DMS 273 (cell line): ENCODE data around the gene IFTAP.
"Not testable (repeated sequence)": the region's sequence is repeated elsewhere in the genome, so short reads cannot be mapped to it uniquely, and the experiment has no call there.

Experiments
- DNase-seq: peaks from one replicate; lab custom pipeline; 2025; ENCODE audit not compliant: unreplicated experiment; lab: John Stamatoyannopoulos, UW

IFTAP gene

GRCh38 chr11:36594316-36594989 is at the start of gene IFTAP:
Gene IFTAP (plus strand): TSS chr11:36594502. CDS start chr11:36610104, 15,602 bp downstream.
- peak; percentile 91 for DNase-seq

GRCh38 chr11:36550385-36551115 is 43.8 kb upstream of the IFTAP start:
- no peak for DNase-seq

- DNase-seq, result not testable (repeated sequence)
Measured at GRCh38 chr11:36557390-36557789, 36.9 kb upstream of the IFTAP start.

- no peak for DNase-seq
Measured at GRCh38 chr11:36557991-36558390, 36.3 kb upstream of the IFTAP start.

GRCh38 chr11:36558571-36559413 is 35.5 kb upstream of the IFTAP start:
- no peak for DNase-seq

GRCh38 chr11:36564376-36565030 is 29.8 kb upstream of the IFTAP start:
- DNase-seq, result peak; percentile 73

- no peak for DNase-seq
Measured at GRCh38 chr11:36565031-36565610, 29.2 kb upstream of the IFTAP start.

- DNase-seq, result no peak
Measured at GRCh38 chr11:36566407-36567053, 27.8 kb upstream of the IFTAP start.

- DNase-seq, result no peak
Measured at GRCh38 chr11:36567694-36568093, 26.6 kb upstream of the IFTAP start, which contains the start of gene RAG1. Gene RAG1 (plus strand): TSS chr11:36568007. CDS start chr11:36573305, 5,298 bp downstream.

GRCh38 chr11:36569095-36569494 is 25.2 kb upstream of the IFTAP start:
- DNase-seq, result no peak

GRCh38 chr11:36574486-36574885 is 19.8 kb upstream of the IFTAP start:
- no peak for DNase-seq

- no peak for DNase-seq
Measured at GRCh38 chr11:36577373-36577772, 16.9 kb upstream of the IFTAP start.

- no peak for DNase-seq
Measured at GRCh38 chr11:36577859-36578258, 16.4 kb upstream of the IFTAP start.

- DNase-seq, result no peak
Measured at GRCh38 chr11:36578458-36578857, 15.8 kb upstream of the IFTAP start.

- no peak for DNase-seq
Measured at GRCh38 chr11:36581536-36581935, 12.8 kb upstream of the IFTAP start.

- DNase-seq, result no peak
Measured at GRCh38 chr11:36583667-36584066, 10.6 kb upstream of the IFTAP start.

GRCh38 chr11:36586543-36586942 is 7.8 kb upstream of the IFTAP start:
- DNase-seq, result no peak

GRCh38 chr11:36588099-36588498 is 6.2 kb upstream of the IFTAP start:
- DNase-seq, result no peak

GRCh38 chr11:36590513-36590912 is 3.8 kb upstream of the IFTAP start:
- no peak for DNase-seq

- DNase-seq, result no peak
Measured at GRCh38 chr11:36591433-36591832, 2.9 kb upstream of the IFTAP start.
